Mesenchymal stem cell (in vitro differentiated cells and primary cell): Measurements from ENCODE around the gene PRKG1.

Experiments used
- DNase-seq: peaks from one replicate; pipeline ENCODE4 v3.0.0-alpha.2; 2013
- H2AFZ ChIP-seq: one replicate; pipeline ENCODE4 v1.6.1; 2013; ENCODE audit warnings: low read depth, mild to moderate bottlenecking, control low read depth, inconsistent platforms, low read length, moderate library complexity
- H2AK5ac ChIP-seq: 2 replicates; pipeline ENCODE4 v1.6.1; 2013; ENCODE audit warnings: low read length, moderate library complexity, mild to moderate bottlenecking, inconsistent platforms; ENCODE audit not compliant: severe bottlenecking
- H2BK120ac ChIP-seq: one replicate; pipeline ENCODE4 v1.6.1; 2013; ENCODE audit warnings: low read depth, mild to moderate bottlenecking, inconsistent platforms, low read length, moderate library complexity
- H2BK12ac ChIP-seq, 2 experiments: one replicate each; pipeline ENCODE4 v1.6.1; 2013; ENCODE audit warnings: inconsistent platforms in 2 of 2, low read length in 2 of 2, mild to moderate bottlenecking in 2 of 2, moderate library complexity in 2 of 2, control low read depth in 1 of 2
- H2BK15ac ChIP-seq: one replicate; pipeline ENCODE4 v1.6.1; 2013; ENCODE audit warnings: mild to moderate bottlenecking, low read depth, inconsistent platforms; ENCODE audit not compliant: poor library complexity, severe bottlenecking
- H2BK5ac ChIP-seq: 2 replicates; pipeline ENCODE4 v1.6.1; 2013; ENCODE audit warnings: low read depth, mild to moderate bottlenecking, low read length, control low read depth, inconsistent platforms; ENCODE audit not compliant: poor library complexity, severe bottlenecking
- H3K14ac ChIP-seq, 2 experiments: one replicate each; pipeline ENCODE4 v1.6.1; 2013; ENCODE audit warnings: inconsistent platforms in 2 of 2, low read length in 2 of 2, control low read depth in 1 of 2, mild to moderate bottlenecking in 1 of 2, moderate library complexity in 1 of 2
- H3K18ac ChIP-seq, 2 experiments: one replicate each; pipeline ENCODE4 v1.6.1; 2013; ENCODE audit warnings: inconsistent platforms in 2 of 2, low read length in 2 of 2, control low read depth in 1 of 2, low read depth in 1 of 2, mild to moderate bottlenecking in 1 of 2
- H3K23ac ChIP-seq, 2 experiments: one replicate each; pipeline ENCODE4 v1.6.1; 2013; ENCODE audit warnings: inconsistent platforms in 2 of 2, low read length in 2 of 2, mild to moderate bottlenecking in 2 of 2, moderate library complexity in 2 of 2, control low read depth in 1 of 2
- H3K27ac ChIP-seq: 2 replicates; pipeline ENCODE4 v1.5.1; 2013; ENCODE audit warnings: mild to moderate bottlenecking, moderate library complexity, low read length, control low read depth, inconsistent platforms; ENCODE audit not compliant: poor library complexity, severe bottlenecking
- H3K27me3 ChIP-seq, 2 experiments: 2 replicates each; pipeline versions ENCODE4 v1.6.1 to v1.7.0; 2013; ENCODE audit warnings: low read length in 2 of 2, mild to moderate bottlenecking in 2 of 2, moderate library complexity in 2 of 2, control low read depth in 1 of 2, inconsistent platforms in 1 of 2; ENCODE audit not compliant: control insufficient read depth in 1 of 2, insufficient read depth in 1 of 2
- H3K36me3 ChIP-seq, 2 experiments: 2 replicates each; pipeline versions ENCODE4 v1.6.1 to v1.7.0; 2013; ENCODE audit warnings: low read length in 2 of 2, control low read depth in 1 of 2, inconsistent platforms in 1 of 2, low read depth in 1 of 2, mild to moderate bottlenecking in 1 of 2; ENCODE audit not compliant: insufficient read depth in 2 of 2, control insufficient read depth in 1 of 2
- H3K4ac ChIP-seq, 2 experiments: one replicate each; pipeline ENCODE4 v1.6.1; 2013; ENCODE audit warnings: inconsistent platforms in 2 of 2, low read length in 2 of 2, mild to moderate bottlenecking in 2 of 2, moderate library complexity in 2 of 2, control low read depth in 1 of 2, low read depth in 1 of 2
- H3K4me1 ChIP-seq: 2 replicates; pipeline ENCODE4 v1.6.1; 2013; ENCODE audit warnings: low read depth, low read length, control low read depth; ENCODE audit not compliant: control insufficient read depth, insufficient read depth
- H3K4me2 ChIP-seq: 2 replicates; pipeline ENCODE4 v1.6.1; 2013; ENCODE audit warnings: low read length, mild to moderate bottlenecking, inconsistent platforms; ENCODE audit not compliant: poor library complexity, severe bottlenecking
- H3K4me3 ChIP-seq, 2 experiments: 2 replicates each; pipeline versions ENCODE4 v1.5.1 to v1.7.0; 2013; ENCODE audit warnings: low read length in 2 of 2, mild to moderate bottlenecking in 2 of 2, control low read depth in 1 of 2, low read depth in 1 of 2; ENCODE audit not compliant: insufficient read depth in 1 of 2
- H3K79me1 ChIP-seq: replicated peaks from 2 replicates; pipeline ENCODE4 v1.6.1; 2013; ENCODE audit warnings: mild to moderate bottlenecking, control low read depth, low read length, inconsistent platforms; ENCODE audit not compliant: poor library complexity, severe bottlenecking
- H3K9ac ChIP-seq: 2 replicates; pipeline ENCODE4 v1.7.0; 2013; ENCODE audit warnings: mild to moderate bottlenecking, low read length, moderate library complexity
- H3K9me3 ChIP-seq: 2 replicates; pipeline ENCODE4 v1.7.0; 2013; ENCODE audit warnings: mild to moderate bottlenecking, low read length; ENCODE audit not compliant: control insufficient read depth
- H4K8ac ChIP-seq: one replicate; pipeline ENCODE4 v1.6.1; 2013; ENCODE audit warnings: inconsistent platforms, mild to moderate bottlenecking, low read length, moderate library complexity
- H4K91ac ChIP-seq: one replicate; pipeline ENCODE4 v1.6.1; 2013; ENCODE audit warnings: mild to moderate bottlenecking, low read length, inconsistent platforms
- WGBS: methylation state at CpG from one replicate; pipeline ENCODE4 v1.1.7; 2013; ENCODE audit warnings: mixed read lengths; 5-methylcytosine and 5-hydroxymethylcytosine counted together

Gene PRKG1

DNA sequence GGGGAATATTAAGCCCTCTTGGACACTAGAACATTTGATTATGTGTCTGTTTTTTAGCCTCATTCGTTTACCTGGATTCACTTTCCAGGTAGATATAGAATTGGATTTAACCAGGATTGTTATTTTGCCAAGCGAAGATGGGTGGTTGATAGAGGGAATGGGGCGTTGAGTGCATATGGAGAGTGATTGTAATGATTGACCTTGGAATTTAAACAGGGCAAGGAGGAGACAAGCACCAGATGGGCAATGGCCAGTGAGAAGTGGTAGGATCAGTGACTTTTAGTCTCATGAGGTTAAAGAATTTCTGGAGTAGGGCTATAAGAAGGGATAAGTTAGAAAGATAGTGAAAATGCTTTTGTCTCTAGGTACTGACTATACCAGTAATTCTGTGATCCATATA lies 836.3 kb downstream of the PRKG1 start:
- WGBS, result 55% methylated on average over 3 of the region's 3 CpGs
- no peak overlapping the region for H3K9ac ChIP-seq
- H4K8ac ChIP-seq, result no peak overlapping the region
- H3K36me3 ChIP-seq, result no peaks in the 10 kb centered on the region
- H3K4me1 ChIP-seq, result no peaks in the 10 kb centered on the region
- H3K18ac ChIP-seq, result no peak overlapping the region
- H3K4me3 ChIP-seq, result no peak overlapping the region
- no peak overlapping the region for H3K23ac ChIP-seq
- no peak for DNase-seq
- no peak overlapping the region for H2AK5ac ChIP-seq
- no peak overlapping the region for H2AFZ ChIP-seq
- no peak overlapping the region for H2BK5ac ChIP-seq
- no peaks in the 10 kb centered on the region for H3K27me3 ChIP-seq
- no peak overlapping the region for H2BK12ac ChIP-seq
- no peak overlapping the region for H3K4ac ChIP-seq
- H3K9me3 ChIP-seq, result no peaks in the 10 kb centered on the region
- no peak overlapping the region for H4K91ac ChIP-seq
- no peaks in the 10 kb centered on the region for H3K79me1 ChIP-seq
- H3K4me2 ChIP-seq, result no peak overlapping the region
- H3K27ac ChIP-seq, result no peak overlapping the region
- H2BK15ac ChIP-seq, result no peak overlapping the region
- no peak overlapping the region for H2BK120ac ChIP-seq
- H3K14ac ChIP-seq, result no peak overlapping the region

DNA sequence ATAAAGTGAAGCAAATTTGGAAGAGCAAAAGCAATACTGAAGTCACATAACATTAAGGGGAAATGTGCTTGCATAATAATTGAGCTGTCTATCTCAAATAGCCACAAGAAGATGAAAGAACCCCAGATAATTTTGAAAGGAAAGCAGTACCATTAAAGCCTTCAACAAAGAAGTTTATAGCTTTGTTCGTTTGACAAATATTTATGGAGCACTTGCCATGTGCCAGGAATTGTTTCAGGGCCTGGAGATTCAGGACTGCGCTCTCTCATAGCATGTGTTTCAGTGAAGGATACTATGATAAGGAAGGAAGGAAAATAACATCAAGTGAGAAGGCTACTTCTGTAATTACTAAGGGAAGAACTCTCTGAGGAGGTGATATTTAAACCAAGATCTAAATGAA lies 837.4 kb downstream of the PRKG1 start:
- Histone ChIP-seq H3K4me1 (no peaks in the 10 kb centered on the region), H2BK15ac (no peak overlapping the region), H2BK120ac (no peak overlapping the region), H3K79me1 (no peaks in the 10 kb centered on the region), H3K4me3 (no peak overlapping the region), H3K18ac (no peak overlapping the region), H3K4me2 (no peak overlapping the region), H3K9me3 (no peaks in the 10 kb centered on the region), H2AK5ac (no peak overlapping the region), H3K23ac (no peak overlapping the region), H4K91ac (no peak overlapping the region), H3K36me3 (no peaks in the 10 kb centered on the region), H3K14ac (no peak overlapping the region), H3K4ac (no peak overlapping the region), H2AFZ (no peak overlapping the region), H3K27ac (no peak overlapping the region), H2BK12ac (no peak overlapping the region), H3K27me3 (no peaks in the 10 kb centered on the region), H3K9ac (no peak overlapping the region), H4K8ac (no peak overlapping the region), H2BK5ac (no peak overlapping the region)
- WGBS, result 48% methylated on average over 2 of the region's 2 CpGs
- DNase-seq, result no peak

DNA sequence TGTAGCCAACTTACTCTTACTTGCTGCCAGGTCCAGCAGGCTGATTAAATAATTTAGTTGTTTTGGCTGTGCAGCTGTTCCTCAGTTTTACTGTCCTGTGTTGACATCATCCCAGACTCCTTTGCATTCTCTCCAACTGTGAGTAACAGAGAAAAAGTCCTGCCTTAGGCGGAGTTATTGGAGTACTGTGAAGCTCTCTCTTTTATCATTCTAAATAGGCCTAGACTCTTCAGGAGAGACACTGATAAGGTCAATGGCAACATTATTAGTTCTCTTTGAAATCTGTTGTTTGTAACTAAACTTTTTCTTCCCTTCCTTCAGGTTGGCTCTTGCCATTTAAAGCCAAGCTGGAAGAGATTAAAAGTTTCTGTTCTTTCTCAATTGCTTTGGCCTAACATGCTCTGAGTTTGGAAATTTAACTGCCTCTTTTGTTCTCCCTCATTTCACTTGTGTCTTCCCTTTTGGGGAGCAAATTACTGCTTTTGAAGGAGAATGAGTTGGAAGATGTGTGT lies 840.8 kb downstream of the PRKG1 start:
- no peaks in the 10 kb centered on the region for H3K4me1 ChIP-seq
- H3K27me3 ChIP-seq, result no peaks in the 10 kb centered on the region
- no peak overlapping the region for H3K4me2 ChIP-seq
- no peaks in the 10 kb centered on the region for H3K36me3 ChIP-seq
- no CpG with 5 or more reads among the region's 1 CpG for WGBS
- H2BK120ac ChIP-seq, result no peak overlapping the region
- no peak for DNase-seq
- H3K9ac ChIP-seq, result peak overlapping the region; percentile 42
- no peak overlapping the region for H2BK5ac ChIP-seq
- H4K8ac ChIP-seq, result no peak overlapping the region
- H3K4me3 ChIP-seq, result no peak overlapping the region
- H3K27ac ChIP-seq, result no peak overlapping the region
- H2AK5ac ChIP-seq, result no peak overlapping the region
- H3K79me1 ChIP-seq, result no peaks in the 10 kb centered on the region
- H3K23ac ChIP-seq, result no peak overlapping the region
- H2BK12ac ChIP-seq, result no peak overlapping the region
- H2BK15ac ChIP-seq, result no peak overlapping the region
- H4K91ac ChIP-seq, result no peak overlapping the region
- no peak overlapping the region for H3K14ac ChIP-seq
- H3K4ac ChIP-seq, result no peak overlapping the region
- no peak overlapping the region for H2AFZ ChIP-seq
- H3K9me3 ChIP-seq, result no peaks in the 10 kb centered on the region
- no peak overlapping the region for H3K18ac ChIP-seq

DNA sequence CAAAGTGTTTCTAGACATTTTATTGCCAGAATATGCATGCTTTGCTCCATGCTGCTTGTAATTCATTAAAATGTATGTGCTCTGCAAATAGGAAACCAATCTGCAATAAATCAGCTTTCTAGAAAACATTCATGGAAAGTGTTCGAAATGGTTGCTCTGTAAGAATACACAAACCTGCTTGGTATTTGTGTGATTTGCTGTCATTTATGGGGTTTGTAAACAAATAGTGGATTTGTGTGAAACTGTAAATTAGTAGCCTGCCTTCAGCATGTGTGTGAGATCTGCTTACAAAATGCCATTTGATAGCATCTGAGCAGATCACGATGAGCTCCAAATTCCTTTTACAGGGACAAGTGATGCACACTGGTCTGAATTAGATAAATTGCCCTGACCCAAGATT lies 844.2 kb downstream of the PRKG1 start:
- no peak overlapping the region for H3K14ac ChIP-seq
- H3K9me3 ChIP-seq, result no peaks in the 10 kb centered on the region
- H4K91ac ChIP-seq, result no peak overlapping the region
- H2BK120ac ChIP-seq, result no peak overlapping the region
- H3K4me3 ChIP-seq, result no peak overlapping the region
- no peaks in the 10 kb centered on the region for H3K27me3 ChIP-seq
- no peak overlapping the region for H3K18ac ChIP-seq
- H2BK12ac ChIP-seq, result no peak overlapping the region
- no peak overlapping the region for H2BK5ac ChIP-seq
- H3K27ac ChIP-seq, result no peak overlapping the region
- H4K8ac ChIP-seq, result no peak overlapping the region
- DNase-seq, result no peak
- WGBS, result 27% methylated on average over 2 of the region's 2 CpGs
- H3K4ac ChIP-seq, result no peak overlapping the region
- H3K9ac ChIP-seq, result no peak overlapping the region
- H3K23ac ChIP-seq, result no peak overlapping the region
- H3K4me2 ChIP-seq, result no peak overlapping the region
- H2AFZ ChIP-seq, result no peak overlapping the region
- H3K79me1 ChIP-seq, result no peaks in the 10 kb centered on the region
- no peaks in the 10 kb centered on the region for H3K4me1 ChIP-seq
- H3K36me3 ChIP-seq, result no peaks in the 10 kb centered on the region
- H2AK5ac ChIP-seq, result no peak overlapping the region
- no peak overlapping the region for H2BK15ac ChIP-seq
